Measurements from ENCODE around the gene LHFPL2.

DNA sequence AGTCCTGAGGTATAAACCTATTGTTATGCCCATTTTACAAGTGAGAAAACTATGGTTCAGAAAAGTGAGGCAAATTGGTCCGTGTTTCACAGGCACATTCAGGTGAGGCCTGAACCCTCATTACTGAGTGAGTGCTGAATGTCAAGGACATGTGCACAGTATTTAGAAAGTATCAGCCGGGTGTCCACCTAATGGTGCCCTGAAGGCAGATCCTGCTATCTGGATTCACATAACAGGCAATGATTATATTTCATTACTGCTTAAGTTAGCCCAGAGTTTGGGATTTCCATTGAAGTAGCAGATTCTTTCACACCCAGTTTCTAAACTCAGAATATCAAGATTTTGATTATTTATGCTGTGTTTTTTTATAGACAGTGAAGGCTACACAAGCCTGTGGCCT lies 142.7 kb downstream of the LHFPL2 start:
- no peak for TF ChIP-seq CTCF (IDR thresholded peaks at IDR 0.05)
- TF ChIP-seq POLR2A (IDR thresholded peaks at IDR 0.05), result no peak

All from uterus (tissue), 2 donors.